HG02623 (cell line): Measurements from ENCODE around the gene NHERF1.

Source experiments
- ATAC-seq: cut with Tn5 transposase; IDR thresholded peaks from one replicate; pipeline ENCODE4 v1.9.1; 2021; ENCODE audit warnings: moderate library complexity; ENCODE audit not compliant: unreplicated experiment

The NHERF1 gene

GRCh38 chr17:74748279-74748528, 224 bp upstream of the NHERF1 start:
- no peak for ATAC-seq

- no peak for ATAC-seq
Observed at GRCh38 chr17:74749279-74750038, 1.0 kb downstream of the NHERF1 start.

- ATAC-seq, result no peak
Observed at GRCh38 chr17:74750039-74750326, 1.6 kb downstream of the NHERF1 start.

- no peak for ATAC-seq
Observed at GRCh38 chr17:74750327-74751069, 2.1 kb downstream of the NHERF1 start.

GRCh38 chr17:74752415-74752814, 4.0 kb downstream of the NHERF1 start:
- no peak for ATAC-seq

- ATAC-seq, result no peak
Observed at GRCh38 chr17:74752822-74753401, 4.5 kb downstream of the NHERF1 start.

- ATAC-seq, result no peak
Observed at GRCh38 chr17:74754832-74755231, 6.4 kb downstream of the NHERF1 start.

- no peak for ATAC-seq
Observed at GRCh38 chr17:74755533-74755932, 7.1 kb downstream of the NHERF1 start.

GRCh38 chr17:74756891-74757290, 8.5 kb downstream of the NHERF1 start:
- ATAC-seq, result no peak

GRCh38 chr17:74757502-74757901, 9.1 kb downstream of the NHERF1 start:
- ATAC-seq, result no peak

GRCh38 chr17:74757931-74758847, 9.8 kb downstream of the NHERF1 start:
- no peak for ATAC-seq

- ATAC-seq, result no peak
Observed at GRCh38 chr17:74758848-74759168, 10.4 kb downstream of the NHERF1 start.

- ATAC-seq, result no peak
Observed at GRCh38 chr17:74759243-74759801, 10.9 kb downstream of the NHERF1 start.

- no peak for ATAC-seq
Observed at GRCh38 chr17:74759941-74760340, 11.5 kb downstream of the NHERF1 start.

GRCh38 chr17:74760404-74761105, 12.1 kb downstream of the NHERF1 start:
- no peak for ATAC-seq

GRCh38 chr17:74761419-74761818, 13.0 kb downstream of the NHERF1 start:
- no peak for ATAC-seq

GRCh38 chr17:74761931-74762330, 13.5 kb downstream of the NHERF1 start:
- ATAC-seq, result no peak

- no peak for ATAC-seq
Observed at GRCh38 chr17:74763565-74764387, 15.3 kb downstream of the NHERF1 start.

- no peak for ATAC-seq
Observed at GRCh38 chr17:74764751-74765286, 16.4 kb downstream of the NHERF1 start.

- ATAC-seq, result no peak
Observed at GRCh38 chr17:74766413-74766812, 18.0 kb downstream of the NHERF1 start.
